HCT116 (cell line): ENCODE measurements around the gene GHRHR. TPM values are rescaled to one million over a fixed set of nuclear protein-coding genes. Genes with fewer than 3 reads are reported as not detected.

Source experiments
- ATAC-seq: fragments of 200-7000 bp; cut with Tn5 transposase; 2 replicates; pipeline ENCODE4 v1.9.1; 2020; ENCODE audit warnings: mild to moderate bottlenecking, moderate library complexity
- BruUV-seq: library from RNA; stranded (reverse); fragments of 400-500 nt; replicated peaks from 2 replicates; lab custom pipeline; 2021; lab: Mats Ljungman, UMichigan
- CTCF ChIA-PET: fragments of 300-600 bp; sonication (Branson Sonifier 250); formaldehyde crosslinking; loops from one replicate; lab custom pipeline; 2021; ENCODE audit warnings: antibody characterized with exemption; lab: Charles Lee
- POLR2A ChIA-PET: fragments of 300-600, 350-600 bp; sonication (Branson Sonifier 250); formaldehyde crosslinking; loops from one replicate; lab custom pipeline; 2021; ENCODE audit warnings: antibody characterized with exemption; lab: Charles Lee
- RAD21 ChIA-PET, 2 experiments: fragments of 300-600 bp; sonication (Branson Sonifier 250); formaldehyde crosslinking; loops; one replicate each; lab custom pipeline; 2023; ENCODE audit warnings: low total read pairs in 2 of 2; ENCODE audit not compliant: uncharacterized antibody in 2 of 2, unreplicated experiment in 2 of 2, low non-redundant PET in 1 of 2; lab: Charles Lee
- DNase-seq: peaks from one replicate; pipeline ENCODE4 v3.0.0-alpha.2; 2010; ENCODE audit warnings: low read depth, low spot score
- H2AFZ ChIP-seq: fragments of 200-600 bp; shearing (Covaris generic), sonication (generic); 2 replicates; pipeline ENCODE4 v1.6.1; 2017; ENCODE audit warnings: low read depth, mixed run types, mixed read lengths, antibody characterized with exemption, low read length; ENCODE audit not compliant: poor library complexity, severe bottlenecking
- H3K27ac ChIP-seq: 2 replicates; pipeline ENCODE4 v1.5.1; 2012; ENCODE audit warnings: low read depth, low read length
- H3K27me3 ChIP-seq: fragments of 200-600 bp; sonication (generic); 2 replicates; pipeline ENCODE4 v1.6.1; 2016; ENCODE audit warnings: mixed run types, low read length, mixed read lengths; ENCODE audit not compliant: insufficient read depth
- H3K36me3 ChIP-seq, 2 experiments: fragments of 200-500 bp in 1 of 2; fragments of 200-600 bp in 1 of 2; sonication (Bioruptor generic) in 1 of 2; sonication (generic) in 1 of 2; 2 replicates each; pipeline versions ENCODE4 v1.5.1 to v1.6.1; 2014 to 2016; ENCODE audit warnings: low read length in 2 of 2, inconsistent platforms in 1 of 2, mixed read lengths in 1 of 2, mixed run types in 1 of 2; ENCODE audit not compliant: insufficient read depth in 2 of 2, control insufficient read depth in 1 of 2
- H3K4me1 ChIP-seq, 2 experiments: fragments of 200-600 bp in 1 of 2; sonication (generic) in 1 of 2; 2 replicates each; pipeline versions ENCODE4 v1.5.1 to v1.6.1; 2012 to 2017; ENCODE audit warnings: low read length in 2 of 2, inconsistent platforms in 1 of 2, mild to moderate bottlenecking in 1 of 2, mixed read lengths in 1 of 2, mixed run types in 1 of 2, moderate library complexity in 1 of 2; ENCODE audit not compliant: insufficient read depth in 2 of 2, control insufficient read depth in 1 of 2
- H3K4me2 ChIP-seq: fragments of 200-600 bp; sonication (generic); 2 replicates; pipeline ENCODE4 v1.6.1; 2017; ENCODE audit warnings: mixed run types, low read length, mixed read lengths
- H3K4me3 ChIP-seq, 2 experiments: fragments of 200-600 bp in 1 of 2; sonication (generic) in 1 of 2; replicated peaks in 1 of 2; 2 replicates each; pipeline ENCODE4 v1.5.1; 2011 to 2016; ENCODE audit warnings: low read length in 2 of 2, control low read depth in 1 of 2, low read depth in 1 of 2, mild to moderate bottlenecking in 1 of 2, mixed read lengths in 1 of 2, mixed run types in 1 of 2
- H3K79me2 ChIP-seq: fragments of 200-600 bp; sonication (generic); 2 replicates; pipeline ENCODE4 v1.6.1; 2017; ENCODE audit warnings: mild to moderate bottlenecking, mixed run types, low read length, moderate library complexity, mixed read lengths; ENCODE audit not compliant: insufficient read depth
- H3K9ac ChIP-seq: fragments of 200-600 bp; sonication (generic); 2 replicates; pipeline ENCODE4 v1.6.1; 2016; ENCODE audit warnings: low read length, mixed read lengths
- H3K9me2 ChIP-seq: fragments of 200-600 bp; sonication (generic), shearing (Covaris generic); 2 replicates; pipeline ENCODE4 v1.6.1; 2017; ENCODE audit warnings: mixed run types, mild to moderate bottlenecking, moderate library complexity; ENCODE audit not compliant: insufficient read depth
- H3K9me3 ChIP-seq, 2 experiments: fragments of 200-500 bp in 1 of 2; fragments of 200-600 bp in 1 of 2; sonication (Bioruptor generic) in 1 of 2; sonication (generic) in 1 of 2; 2 replicates each; pipeline ENCODE4 v1.6.1; 2014 to 2017; ENCODE audit warnings: low read length in 2 of 2, mixed read lengths in 2 of 2, inconsistent platforms in 1 of 2, low read depth in 1 of 2, mild to moderate bottlenecking in 1 of 2, mixed run types in 1 of 2, moderate library complexity in 1 of 2; ENCODE audit not compliant: control insufficient read depth in 1 of 2, insufficient read depth in 1 of 2
- H4K20me1 ChIP-seq: fragments of 200-600 bp; sonication (generic), shearing (Covaris generic); 2 replicates; pipeline ENCODE4 v1.6.1; 2017; ENCODE audit warnings: mixed run types, mild to moderate bottlenecking, moderate library complexity; ENCODE audit not compliant: insufficient read depth
- CEBPB ChIP-seq: IDR thresholded peaks from 2 replicates; pipeline ENCODE4 v1.6.1; 2012; ENCODE audit warnings: low read depth
- EGR1 ChIP-seq: IDR thresholded peaks from 2 replicates; pipeline ENCODE4 v1.6.1; 2012; ENCODE audit warnings: low read depth
- ELF1 ChIP-seq: IDR thresholded peaks from 2 replicates; pipeline ENCODE4 v1.6.1; 2012; ENCODE audit warnings: low read depth, borderline replicate concordance
- EZH2 ChIP-seq: fragments of 200-600 bp; sonication (generic); IDR thresholded peaks from 2 replicates; pipeline ENCODE4 v1.6.1; 2017; ENCODE audit warnings: antibody characterized with exemption, mixed run types
- EZH2phosphoT487 ChIP-seq: fragments of 200-600 bp; IDR thresholded peaks from 2 replicates; pipeline ENCODE4 v1.6.1; 2018; ENCODE audit warnings: antibody characterized with exemption, borderline replicate concordance
- JUND ChIP-seq: IDR thresholded peaks from 2 replicates; pipeline ENCODE4 v1.6.1; 2012
- POLR2A ChIP-seq: IDR thresholded peaks from 2 replicates; pipeline ENCODE4 v1.7.0; 2011; ENCODE audit warnings: borderline replicate concordance; ENCODE audit not compliant: insufficient read depth, insufficient read length; ENCODE audit errors: extremely low read depth
- POLR2AphosphoS5 ChIP-seq: IDR thresholded peaks from 2 replicates; pipeline ENCODE4 v1.6.1; 2011; ENCODE audit warnings: mild to moderate bottlenecking, low read depth, low read length, moderate library complexity
- RAD21 ChIP-seq: IDR thresholded peaks from 2 replicates; pipeline ENCODE4 v1.6.1; 2012; ENCODE audit warnings: low read depth, mild to moderate bottlenecking
- SIN3A ChIP-seq: IDR thresholded peaks from 2 replicates; pipeline ENCODE4 v1.6.1; 2012; ENCODE audit warnings: low read depth
- SRF ChIP-seq: IDR thresholded peaks from 2 replicates; pipeline ENCODE4 v1.6.1; 2012; ENCODE audit warnings: low read depth
- TCF7L2 ChIP-seq: IDR thresholded peaks from 2 replicates; pipeline ENCODE4 v1.7.0; 2011; ENCODE audit warnings: borderline replicate concordance, inconsistent platforms; ENCODE audit not compliant: insufficient read depth, insufficient read length; ENCODE audit errors: extremely low read depth
- YY1 ChIP-seq: IDR thresholded peaks from 2 replicates; pipeline ENCODE4 v1.6.1; 2011; ENCODE audit warnings: low read length, low read depth, moderate library complexity, mild to moderate bottlenecking; ENCODE audit not compliant: insufficient replicate concordance; ENCODE audit errors: extremely low read depth
- ZFX ChIP-seq: fragments of 450-650 bp; IDR thresholded peaks from 2 replicates; pipeline ENCODE4 v1.6.1; 2017
- intact Hi-C: fragments of 100-400 bp; cut with micrococcal nuclease; formaldehyde crosslinking; loops from 2 replicates; pipeline ENCODE4 v1.10.0; 2022
- total RNA-seq: library from RNA; stranded (reverse); gene quantifications from one replicate; pipeline ENCODE4 v1.2.1, GENCODE V29; 2021; ENCODE audit not compliant: unreplicated experiment
- TF ChIP-seq, protein P1 (sequence below), 3 experiments: fragments of 200-600 bp in 1 of 3; sonication (generic) in 1 of 3; IDR thresholded peaks in 2 of 3; conservative IDR thresholded peaks in 1 of 3; 2 replicates each; pipeline ENCODE4 v1.5.1; 2012 to 2017; ENCODE audit warnings: low read depth in 2 of 3, low read length in 2 of 3, antibody characterized with exemption in 1 of 3, borderline replicate concordance in 1 of 3, control low read depth in 1 of 3, mild to moderate bottlenecking in 1 of 3, mixed read lengths in 1 of 3, mixed run types in 1 of 3, moderate library complexity in 1 of 3; ENCODE audit not compliant: insufficient read depth in 1 of 3
- TF ChIP-seq, protein P2 (sequence below): IDR thresholded peaks from 2 replicates; pipeline ENCODE4 v1.6.1; 2012; ENCODE audit warnings: low read depth
- TF ChIP-seq, protein P3 (sequence below): IDR thresholded peaks from 2 replicates; pipeline ENCODE4 v1.6.1; 2012
- TF ChIP-seq, protein P4 (sequence below): IDR thresholded peaks from 2 replicates; pipeline ENCODE4 v1.6.1; 2011; ENCODE audit warnings: mild to moderate bottlenecking, low read length, moderate library complexity; ENCODE audit not compliant: insufficient replicate concordance; ENCODE audit errors: extremely low read depth

Gene GHRHR
- total RNA-seq, 1 experiment from 2014 or later: not detected

DNA sequence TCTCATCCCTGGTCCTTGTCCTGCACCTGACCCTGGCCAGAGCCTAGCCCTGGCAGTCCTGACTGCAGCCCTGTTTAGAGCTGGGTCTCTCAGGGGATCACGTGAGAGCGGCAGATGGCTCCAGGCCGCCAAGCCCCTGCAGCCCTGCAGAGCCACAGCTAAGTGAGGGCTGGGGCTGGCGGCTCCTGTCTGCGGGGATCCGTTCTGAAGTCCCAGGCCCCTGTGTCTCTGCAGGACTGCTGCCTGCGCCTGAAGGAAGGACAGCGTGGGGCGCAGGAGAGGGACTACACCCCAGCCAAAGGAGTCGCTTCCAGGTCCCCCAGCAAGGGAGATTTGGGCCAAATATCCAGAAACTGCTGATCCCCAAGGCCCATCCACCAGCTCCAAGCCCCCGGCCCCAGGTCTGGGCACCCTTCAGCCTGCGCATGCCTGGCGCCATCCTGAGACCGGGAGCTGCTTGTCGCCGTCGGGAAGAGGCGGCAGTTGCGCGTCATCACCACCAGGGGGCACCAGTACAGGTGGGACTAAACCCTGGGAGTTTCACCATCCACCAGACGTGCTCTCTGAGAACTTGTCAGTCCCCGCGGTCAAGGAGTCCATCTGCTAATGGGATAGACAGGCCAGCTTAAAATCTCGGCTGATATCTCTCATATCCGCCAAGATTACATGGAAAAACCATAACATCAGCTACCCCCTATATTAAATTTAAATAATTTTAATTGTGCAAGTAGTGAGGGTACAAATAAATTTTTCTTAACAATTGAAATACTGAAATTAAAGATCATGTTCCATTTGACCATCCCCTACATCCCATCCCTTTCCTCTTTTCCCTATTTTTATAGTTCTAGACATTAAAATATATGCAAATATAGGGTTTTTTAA is 25.1 kb upstream of the GHRHR start:
- POLR2A ChIA-PET: no interaction called here
- H3K4me3 ChIP-seq: peak overlapping the region; percentile 19 to 46; a peak in 3 of 4 replicates
- H3K9me2 ChIP-seq: no peaks in the 10 kb centered on the region
- H3K79me2 ChIP-seq: no peaks in the 10 kb centered on the region
- ATAC-seq (peak; percentile 95), DNase-seq (peak; percentile 82)
- no TSS peak for BruUV-seq
- no peaks in the 10 kb centered on the region for H4K20me1 ChIP-seq
- CTCF ChIA-PET: interaction anchor here (0.6 to 2.1 kb wide), 26 partner anchors 9 to 254 kb away, joined by 3 to 36 read pairs (median 4); no protein-coding TSS in a partner anchor
- H3K27ac ChIP-seq: no peak overlapping the region; the same call in 1 of the 2 replicates
- RAD21 ChIA-PET: interaction anchor here (1.0 to 1.2 kb wide), 2 partner anchors 184 kb away, joined by 4 to 7 read pairs; no protein-coding TSS in a partner anchor
- H3K4me2 ChIP-seq: peak overlapping the region; percentile 68
- intact Hi-C loops: loop anchor here (2.0 kb wide), 1 partner anchor 36 kb away; no protein-coding TSS in a partner anchor
- no peaks in the 10 kb centered on the region for H3K36me3 ChIP-seq
- H3K27me3 ChIP-seq: peaks cover 20% of the 10 kb centered on the region
- H3K9ac ChIP-seq: no peak overlapping the region
- peak overlapping the region; percentile 85 for H2AFZ ChIP-seq
- H3K9me3 ChIP-seq: no peaks in the 10 kb centered on the region
- peaks cover 3 to 12% of the 10 kb centered on the region in 2 experiments; a peak in 2 of 4 replicates for H3K4me1 ChIP-seq
- TF ChIP-seq EZH2phosphoT487: no peak
- no peak for TF ChIP-seq EGR1
- TF ChIP-seq YY1: peak; percentile 44
- TF ChIP-seq, protein P1, sequence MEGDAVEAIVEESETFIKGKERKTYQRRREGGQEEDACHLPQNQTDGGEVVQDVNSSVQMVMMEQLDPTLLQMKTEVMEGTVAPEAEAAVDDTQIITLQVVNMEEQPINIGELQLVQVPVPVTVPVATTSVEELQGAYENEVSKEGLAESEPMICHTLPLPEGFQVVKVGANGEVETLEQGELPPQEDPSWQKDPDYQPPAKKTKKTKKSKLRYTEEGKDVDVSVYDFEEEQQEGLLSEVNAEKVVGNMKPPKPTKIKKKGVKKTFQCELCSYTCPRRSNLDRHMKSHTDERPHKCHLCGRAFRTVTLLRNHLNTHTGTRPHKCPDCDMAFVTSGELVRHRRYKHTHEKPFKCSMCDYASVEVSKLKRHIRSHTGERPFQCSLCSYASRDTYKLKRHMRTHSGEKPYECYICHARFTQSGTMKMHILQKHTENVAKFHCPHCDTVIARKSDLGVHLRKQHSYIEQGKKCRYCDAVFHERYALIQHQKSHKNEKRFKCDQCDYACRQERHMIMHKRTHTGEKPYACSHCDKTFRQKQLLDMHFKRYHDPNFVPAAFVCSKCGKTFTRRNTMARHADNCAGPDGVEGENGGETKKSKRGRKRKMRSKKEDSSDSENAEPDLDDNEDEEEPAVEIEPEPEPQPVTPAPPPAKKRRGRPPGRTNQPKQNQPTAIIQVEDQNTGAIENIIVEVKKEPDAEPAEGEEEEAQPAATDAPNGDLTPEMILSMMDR (IDR thresholded peaks at IDR 0.05 in 2 of 3, conservative IDR thresholded peaks at IDR 0.05 in 1 of 3; ENCODE audit: borderline replicate concordance in 1 of 3, insufficient read depth in 1 of 3, low read depth in 2 of 3, low read length in 2 of 3): peak; percentile 87 to 94 (median 90)
- TF ChIP-seq CEBPB: no peak
- TF ChIP-seq RAD21: peak; percentile 68
- TF ChIP-seq, protein P2, sequence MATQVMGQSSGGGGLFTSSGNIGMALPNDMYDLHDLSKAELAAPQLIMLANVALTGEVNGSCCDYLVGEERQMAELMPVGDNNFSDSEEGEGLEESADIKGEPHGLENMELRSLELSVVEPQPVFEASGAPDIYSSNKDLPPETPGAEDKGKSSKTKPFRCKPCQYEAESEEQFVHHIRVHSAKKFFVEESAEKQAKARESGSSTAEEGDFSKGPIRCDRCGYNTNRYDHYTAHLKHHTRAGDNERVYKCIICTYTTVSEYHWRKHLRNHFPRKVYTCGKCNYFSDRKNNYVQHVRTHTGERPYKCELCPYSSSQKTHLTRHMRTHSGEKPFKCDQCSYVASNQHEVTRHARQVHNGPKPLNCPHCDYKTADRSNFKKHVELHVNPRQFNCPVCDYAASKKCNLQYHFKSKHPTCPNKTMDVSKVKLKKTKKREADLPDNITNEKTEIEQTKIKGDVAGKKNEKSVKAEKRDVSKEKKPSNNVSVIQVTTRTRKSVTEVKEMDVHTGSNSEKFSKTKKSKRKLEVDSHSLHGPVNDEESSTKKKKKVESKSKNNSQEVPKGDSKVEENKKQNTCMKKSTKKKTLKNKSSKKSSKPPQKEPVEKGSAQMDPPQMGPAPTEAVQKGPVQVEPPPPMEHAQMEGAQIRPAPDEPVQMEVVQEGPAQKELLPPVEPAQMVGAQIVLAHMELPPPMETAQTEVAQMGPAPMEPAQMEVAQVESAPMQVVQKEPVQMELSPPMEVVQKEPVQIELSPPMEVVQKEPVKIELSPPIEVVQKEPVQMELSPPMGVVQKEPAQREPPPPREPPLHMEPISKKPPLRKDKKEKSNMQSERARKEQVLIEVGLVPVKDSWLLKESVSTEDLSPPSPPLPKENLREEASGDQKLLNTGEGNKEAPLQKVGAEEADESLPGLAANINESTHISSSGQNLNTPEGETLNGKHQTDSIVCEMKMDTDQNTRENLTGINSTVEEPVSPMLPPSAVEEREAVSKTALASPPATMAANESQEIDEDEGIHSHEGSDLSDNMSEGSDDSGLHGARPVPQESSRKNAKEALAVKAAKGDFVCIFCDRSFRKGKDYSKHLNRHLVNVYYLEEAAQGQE: no peak
- TF ChIP-seq, protein P3, sequence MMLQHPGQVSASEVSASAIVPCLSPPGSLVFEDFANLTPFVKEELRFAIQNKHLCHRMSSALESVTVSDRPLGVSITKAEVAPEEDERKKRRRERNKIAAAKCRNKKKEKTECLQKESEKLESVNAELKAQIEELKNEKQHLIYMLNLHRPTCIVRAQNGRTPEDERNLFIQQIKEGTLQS: no peak
- TF ChIP-seq, protein P4, sequence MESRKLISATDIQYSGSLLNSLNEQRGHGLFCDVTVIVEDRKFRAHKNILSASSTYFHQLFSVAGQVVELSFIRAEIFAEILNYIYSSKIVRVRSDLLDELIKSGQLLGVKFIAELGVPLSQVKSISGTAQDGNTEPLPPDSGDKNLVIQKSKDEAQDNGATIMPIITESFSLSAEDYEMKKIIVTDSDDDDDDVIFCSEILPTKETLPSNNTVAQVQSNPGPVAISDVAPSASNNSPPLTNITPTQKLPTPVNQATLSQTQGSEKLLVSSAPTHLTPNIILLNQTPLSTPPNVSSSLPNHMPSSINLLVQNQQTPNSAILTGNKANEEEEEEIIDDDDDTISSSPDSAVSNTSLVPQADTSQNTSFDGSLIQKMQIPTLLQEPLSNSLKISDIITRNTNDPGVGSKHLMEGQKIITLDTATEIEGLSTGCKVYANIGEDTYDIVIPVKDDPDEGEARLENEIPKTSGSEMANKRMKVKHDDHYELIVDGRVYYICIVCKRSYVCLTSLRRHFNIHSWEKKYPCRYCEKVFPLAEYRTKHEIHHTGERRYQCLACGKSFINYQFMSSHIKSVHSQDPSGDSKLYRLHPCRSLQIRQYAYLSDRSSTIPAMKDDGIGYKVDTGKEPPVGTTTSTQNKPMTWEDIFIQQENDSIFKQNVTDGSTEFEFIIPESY: peak; percentile 13
- no peak for TF ChIP-seq SRF
- no peak for TF ChIP-seq SIN3A
- TF ChIP-seq POLR2A: no peak
- no peak for TF ChIP-seq ELF1
- no peak for TF ChIP-seq EZH2
- no peak for TF ChIP-seq ZFX
- no peak for TF ChIP-seq TCF7L2
- TF ChIP-seq POLR2AphosphoS5: 0 out of 2 replicates have a peak, but pooled peaks have one; percentile 24
- TF ChIP-seq JUND: no peak
